GM12878 (cell line): ENCODE measurements around the gene CILP. TPM values are rescaled to one million over a fixed set of nuclear protein-coding genes. Genes with fewer than 3 reads are reported as not detected.
A peak's percentile ranks its signal among the peaks of the same experiment; 100 is the strongest.

ENCODE experiments used
- ATAC-seq: fragments of 200-7000 bp; cut with Tn5 transposase; 3 replicates; pipeline ENCODE4 v1.9.1; 2020; ENCODE audit warnings: mild to moderate bottlenecking, moderate library complexity
- Bru-seq: library from RNA; stranded (reverse); fragments of 400-500 nt; gene quantifications from one replicate; lab custom pipeline; 2021; lab: Mats Ljungman, UMichigan
- BruChase-seq, 2 experiments: library from RNA; stranded (reverse); fragments of 400-500 nt; gene quantifications; one replicate each; lab custom pipeline; 2021; lab: Mats Ljungman, UMichigan
- BruUV-seq: library from RNA; stranded (reverse); fragments of 400-500 nt; replicated peaks from 2 replicates; lab custom pipeline; 2021; lab: Mats Ljungman, UMichigan
- CTCF ChIA-PET: fragments of 300-600 bp; sonication (Branson Sonifier 250); formaldehyde crosslinking; extraction: SDS; loops from one replicate; lab custom pipeline; 2021; ENCODE audit warnings: inconsistent platforms; lab: Yijun Ruan, JAX
- POLR2A ChIA-PET: fragments of 350-600 bp; formaldehyde crosslinking; extraction: SDS; loops from one replicate; lab custom pipeline; 2021; ENCODE audit warnings: inconsistent platforms; lab: Charles Lee
- RAD21 ChIA-PET: fragments of 300-600 bp; sonication (Branson Sonifier 250); formaldehyde crosslinking; loops from one replicate; lab custom pipeline; 2023; ENCODE audit warnings: antibody characterized with exemption; ENCODE audit not compliant: unreplicated experiment; lab: Charles Lee
- SMC1A ChIA-PET: fragments of 300-600 bp; sonication (Branson Sonifier 250); formaldehyde crosslinking; loops from one replicate; lab custom pipeline; 2023; ENCODE audit not compliant: unreplicated experiment, uncharacterized antibody; lab: Charles Lee
- DNase-seq: peaks from one replicate; pipeline ENCODE4 v3.0.0-alpha.2; 2011; ENCODE audit warnings: low read depth, low spot score
- FAIRE-seq: peaks from 3 replicates; lab custom pipeline; 2011; peaks lifted over from hg19 to GRCh38; lab: Jason Lieb, UNC
- H2AFZ ChIP-seq: 2 replicates; pipeline ENCODE4 v1.6.0; 2011; ENCODE audit warnings: low read depth, low read length, control low read depth; ENCODE audit not compliant: control insufficient read depth
- H3K27ac ChIP-seq: 2 replicates; pipeline ENCODE4 v1.5.1; 2011; ENCODE audit warnings: control low read depth; ENCODE audit not compliant: control insufficient read depth, insufficient read depth
- H3K27me3 ChIP-seq, 2 experiments: replicated peaks in 1 of 2; 2 replicates each; pipeline versions ENCODE4 v1.6.0 to v1.6.1; 2011; ENCODE audit warnings: low read length in 1 of 2; ENCODE audit not compliant: control insufficient read depth in 2 of 2, insufficient read depth in 2 of 2
- H3K36me3 ChIP-seq, 2 experiments: 2 replicates each; pipeline ENCODE4 v1.5.1; 2011; ENCODE audit warnings: low read length in 1 of 2; ENCODE audit not compliant: control insufficient read depth in 2 of 2, insufficient read depth in 2 of 2
- H3K4me1 ChIP-seq: 2 replicates; pipeline ENCODE4 v1.6.1; 2011; ENCODE audit warnings: mild to moderate bottlenecking, low read length, moderate library complexity, mixed read lengths; ENCODE audit not compliant: control insufficient read depth, insufficient read depth
- H3K4me2 ChIP-seq: 2 replicates; pipeline ENCODE4 v1.6.0; 2011; ENCODE audit warnings: control low read depth; ENCODE audit not compliant: control insufficient read depth, insufficient read depth
- H3K4me3 ChIP-seq: fragments of 200-600 bp; sonication (generic); 2 replicates; pipeline ENCODE4 v1.5.1; 2016
- H3K79me2 ChIP-seq: 2 replicates; pipeline ENCODE4 v1.6.0; 2011; ENCODE audit warnings: low read length; ENCODE audit not compliant: control insufficient read depth, insufficient read depth
- H3K9ac ChIP-seq: 2 replicates; pipeline ENCODE4 v1.8.0; 2011; ENCODE audit warnings: low read length, control low read depth, mixed read lengths; ENCODE audit not compliant: control insufficient read depth, insufficient read depth
- H3K9me3 ChIP-seq: replicated peaks from 3 replicates; pipeline ENCODE4 v1.5.1; 2011; ENCODE audit warnings: mild to moderate bottlenecking, low read length; ENCODE audit not compliant: control insufficient read depth, insufficient read depth
- H4K20me1 ChIP-seq: 2 replicates; pipeline ENCODE4 v1.6.0; 2011; ENCODE audit not compliant: control insufficient read depth, insufficient read depth
- CBFB ChIP-seq: IDR thresholded peaks from 2 replicates; pipeline ENCODE4 v1.6.1; 2016; ENCODE audit warnings: antibody characterized with exemption, low read depth
- GABPA ChIP-seq: IDR thresholded peaks from 2 replicates; pipeline ENCODE4 v1.6.1; 2014; ENCODE audit warnings: antibody characterized with exemption, low read depth, mild to moderate bottlenecking, inconsistent platforms
- IRF4 ChIP-seq: IDR thresholded peaks from 2 replicates; pipeline ENCODE4 v1.6.1; 2011; ENCODE audit warnings: low read depth, low read length
- MEF2A ChIP-seq: IDR thresholded peaks from 2 replicates; pipeline ENCODE4 v1.6.1; 2011; ENCODE audit warnings: low read depth, mild to moderate bottlenecking, low read length, moderate library complexity; ENCODE audit not compliant: insufficient read depth
- PAX5 ChIP-seq: IDR thresholded peaks from 2 replicates; pipeline ENCODE4 v1.6.1; 2011; ENCODE audit warnings: low read depth, low read length, borderline replicate concordance
- SMARCA5 ChIP-seq: fragments of 450-650 bp; IDR thresholded peaks from 2 replicates; pipeline ENCODE4 v1.6.1; 2017; ENCODE audit warnings: mild to moderate bottlenecking
- SMC3 ChIP-seq: IDR thresholded peaks from 2 replicates; pipeline ENCODE4 v1.6.1; 2011; ENCODE audit warnings: low read length, improper control_type of control experiment, borderline replicate concordance
- TAF1 ChIP-seq: IDR thresholded peaks from 2 replicates; pipeline ENCODE4 v1.6.1; 2011; ENCODE audit warnings: mild to moderate bottlenecking, low read depth, low read length, borderline replicate concordance
- TBL1XR1 ChIP-seq: IDR thresholded peaks from 2 replicates; pipeline ENCODE4 v1.6.1; 2012; ENCODE audit warnings: low read depth, low read length, improper control_type of control experiment
- ZNF207 ChIP-seq: fragments of 450-650 bp; IDR thresholded peaks from 2 replicates; pipeline ENCODE4 v1.6.1; 2014; ENCODE audit warnings: antibody characterized with exemption, mild to moderate bottlenecking, borderline replicate concordance
- WGBS: methylation state at CpG from one replicate; pipeline ENCODE4 v1.1.6; 2016; ENCODE audit warnings: low lambda C conversion rate; ENCODE audit not compliant: insufficient replicate concordance, insufficient coverage; ENCODE audit errors: missing lambda C conversion rate; 5-methylcytosine and 5-hydroxymethylcytosine counted together
- in situ Hi-C: fragments of 300-500 bp; cut with MboI; formaldehyde crosslinking; loops from 9 replicates; pipeline ENCODE4 v1.14.3; 2018; ENCODE audit warnings: mixed read lengths
- intact Hi-C: fragments of 100-400 bp; cut with micrococcal nuclease; formaldehyde crosslinking; loops from one replicate; pipeline ENCODE4 v1.14.2; 2022; ENCODE audit not compliant: unreplicated experiment
- long read RNA-seq, 2 experiments: library from polyadenylated mRNA; unstranded; transcript quantifications; one replicate each; pipeline ENCODE4 v2.0.0, GENCODE V29; 2019 to 2020
- polyA minus RNA-seq, 3 experiments: library from RNA; depleted of rRNA, polyadenylated mRNA; stranded (reverse); fragments of >200 nt; gene quantifications; 2 replicates each; pipeline ENCODE4 v1.2.3, GENCODE V29; 2011
- polyA plus RNA-seq, 11 experiments: library from polyadenylated mRNA; depleted of rRNA in 4 of 11; unstranded in 6 of 11; stranded (reverse) in 5 of 11; fragments of >200 nt; fragmentation: Nextera tagmentation in 4 of 11; fragmentation: Illumina TruSeq in 1 of 11; extraction: Ambion mirVana in 4 of 11; extraction: Trizol in 1 of 11; gene quantifications; 1 replicate in 1 of 11; 2 replicates in 10 of 11; pipeline versions ENCODE4 v1.2.1 to v1.2.3, GENCODE V29; 2011 to 2016; ENCODE audit warnings: inconsistent platforms in 2 of 11, missing spikeins in 2 of 11, low read depth in 1 of 11
- total RNA-seq, 4 experiments: library from RNA; depleted of rRNA in 3 of 4; stranded (reverse); fragments of >200 nt in 3 of 4; fragmentation: Illumina TruSeq in 1 of 4; extraction: Trizol in 1 of 4; gene quantifications; 2 replicates each; pipeline versions ENCODE4 v1.2.1 to v1.2.3, GENCODE V29; 2013 to 2021
- TF ChIP-seq, protein P1 (sequence below): fragments of 450-650 bp; formaldehyde crosslinking; IDR thresholded peaks from 2 replicates; pipeline ENCODE4 v1.4.0; 2020; ENCODE audit warnings: mild to moderate bottlenecking, moderate library complexity
- TF ChIP-seq, protein P2 (sequence below): IDR thresholded peaks from 2 replicates; pipeline ENCODE4 v1.6.1; 2012; ENCODE audit warnings: low read depth, low read length, improper control_type of control experiment

The CILP gene, protein sequence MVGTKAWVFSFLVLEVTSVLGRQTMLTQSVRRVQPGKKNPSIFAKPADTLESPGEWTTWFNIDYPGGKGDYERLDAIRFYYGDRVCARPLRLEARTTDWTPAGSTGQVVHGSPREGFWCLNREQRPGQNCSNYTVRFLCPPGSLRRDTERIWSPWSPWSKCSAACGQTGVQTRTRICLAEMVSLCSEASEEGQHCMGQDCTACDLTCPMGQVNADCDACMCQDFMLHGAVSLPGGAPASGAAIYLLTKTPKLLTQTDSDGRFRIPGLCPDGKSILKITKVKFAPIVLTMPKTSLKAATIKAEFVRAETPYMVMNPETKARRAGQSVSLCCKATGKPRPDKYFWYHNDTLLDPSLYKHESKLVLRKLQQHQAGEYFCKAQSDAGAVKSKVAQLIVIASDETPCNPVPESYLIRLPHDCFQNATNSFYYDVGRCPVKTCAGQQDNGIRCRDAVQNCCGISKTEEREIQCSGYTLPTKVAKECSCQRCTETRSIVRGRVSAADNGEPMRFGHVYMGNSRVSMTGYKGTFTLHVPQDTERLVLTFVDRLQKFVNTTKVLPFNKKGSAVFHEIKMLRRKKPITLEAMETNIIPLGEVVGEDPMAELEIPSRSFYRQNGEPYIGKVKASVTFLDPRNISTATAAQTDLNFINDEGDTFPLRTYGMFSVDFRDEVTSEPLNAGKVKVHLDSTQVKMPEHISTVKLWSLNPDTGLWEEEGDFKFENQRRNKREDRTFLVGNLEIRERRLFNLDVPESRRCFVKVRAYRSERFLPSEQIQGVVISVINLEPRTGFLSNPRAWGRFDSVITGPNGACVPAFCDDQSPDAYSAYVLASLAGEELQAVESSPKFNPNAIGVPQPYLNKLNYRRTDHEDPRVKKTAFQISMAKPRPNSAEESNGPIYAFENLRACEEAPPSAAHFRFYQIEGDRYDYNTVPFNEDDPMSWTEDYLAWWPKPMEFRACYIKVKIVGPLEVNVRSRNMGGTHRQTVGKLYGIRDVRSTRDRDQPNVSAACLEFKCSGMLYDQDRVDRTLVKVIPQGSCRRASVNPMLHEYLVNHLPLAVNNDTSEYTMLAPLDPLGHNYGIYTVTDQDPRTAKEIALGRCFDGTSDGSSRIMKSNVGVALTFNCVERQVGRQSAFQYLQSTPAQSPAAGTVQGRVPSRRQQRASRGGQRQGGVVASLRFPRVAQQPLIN
- 0.10 TPM in 1 of 2 replicates, not detected in the other for total RNA-seq (2013; cell fraction: nucleolus; rRNA removed)
- total RNA-seq (2014; rRNA removed) (0.06 TPM in 1 of 2 replicates, not detected in the other), total RNA-seq (2014; rRNA removed; fragmentation: Illumina TruSeq; extraction: Trizol) (not detected in 2 replicates), total RNA-seq (2021) (0.05 TPM in 1 of 2 replicates, not detected in the other), polyA plus RNA-seq (2011; rRNA removed) (0.04 TPM in 2 replicates), polyA plus RNA-seq (2014; fragmentation: Illumina TruSeq; extraction: Trizol) (0.03 TPM in 1 of 2 replicates, not detected in the other), polyA plus RNA-seq (2014; fragmentation: Nextera tagmentation; extraction: Ambion mirVana) (not detected), polyA plus RNA-seq (2014; rRNA removed) (0.03 and 0.04 TPM in 2 replicates), polyA plus RNA-seq (2016; fragmentation: Nextera tagmentation; extraction: Ambion mirVana) (under 1 TPM in 1 of 2 experiments, not detected in 1; 0.04 TPM), polyA minus RNA-seq (2011; rRNA and poly(A)+ RNA removed) (0.10 TPM in 1 of 2 replicates, not detected in the other), Bru-seq, nascent RNA (not detected), BruChase-seq, experiment 1, labeled RNA remaining after a 6-hour chase (percentile 10 among the genes with signal in this experiment), BruChase-seq, experiment 2, labeled RNA remaining after a 2-hour chase (percentile 11 among the genes with signal in this experiment)
- polyA plus RNA-seq (2011; ENCODE audit: low read depth), result not detected
- 0.01 and 0.02 TPM in 2 replicates for polyA plus RNA-seq (2011; cell fraction: cytosol; rRNA removed)
- polyA plus RNA-seq (2011; cell fraction: nucleus; rRNA removed), result 0.19 and 0.26 TPM in 2 replicates
- polyA plus RNA-seq (2012), result 0.06 and 0.07 TPM in 2 replicates
- not detected in 2 replicates for polyA minus RNA-seq (2011; cell fraction: cytosol; rRNA and poly(A)+ RNA removed)
- not detected in 2 replicates for polyA minus RNA-seq (2011; cell fraction: nucleus; rRNA and poly(A)+ RNA removed)
- long read RNA-seq, experiment 1, result 0 reads
- long read RNA-seq, experiment 2, result 0 reads

DNA sequence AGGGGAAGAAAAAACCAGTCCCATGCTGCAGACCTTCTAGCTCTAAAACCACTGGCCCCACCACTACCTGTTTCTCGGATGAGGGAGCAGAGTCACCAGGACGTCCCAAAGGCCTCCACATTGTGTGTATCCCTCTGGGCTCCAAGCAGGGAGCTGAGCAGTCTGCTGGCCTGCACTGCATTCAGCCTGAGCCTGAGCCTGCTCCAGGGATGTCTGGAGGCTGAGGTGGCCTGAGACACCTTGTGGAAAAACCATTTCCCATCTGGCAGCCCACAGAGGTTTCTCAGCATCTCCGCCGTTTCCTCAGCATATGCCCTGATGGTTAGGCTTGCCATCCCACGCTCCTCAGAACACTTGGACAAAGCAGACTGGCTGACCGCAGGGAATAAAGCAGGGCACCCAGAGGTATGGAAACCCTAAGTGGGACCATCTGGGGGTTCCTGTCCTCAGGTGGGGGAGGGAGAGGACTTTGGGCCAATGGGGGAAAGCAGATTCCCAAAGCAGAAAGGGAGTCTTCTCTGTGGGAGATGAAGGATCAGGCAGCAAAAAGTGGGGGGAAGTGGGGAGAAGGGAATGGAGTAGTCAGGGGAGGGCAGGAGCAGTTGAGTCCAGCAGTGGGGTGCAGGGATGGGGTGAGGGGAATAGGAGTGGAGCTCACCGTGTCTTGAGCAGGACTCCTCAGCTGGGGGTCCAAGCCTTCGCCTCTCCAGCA, at the start of gene CILP:
Gene CILP (minus strand): TSS at position 704 of the 712 bp plus-strand sequence. CDS start 1,718 bp downstream, outside the sequence.
- FAIRE-seq (no peak), DNase-seq (no peak), ATAC-seq (no peak)
- intact Hi-C loops, result no loop called here
- POLR2A ChIA-PET, result no interaction called here
- H3K27ac ChIP-seq, result no peak within 1 kb of the TSS
- H3K4me3 ChIP-seq, result no peak within 1 kb of the TSS
- H3K9ac ChIP-seq, result no peak within 1 kb of the TSS
- H3K9me3 ChIP-seq, result no peaks in the 10 kb centered on the region
- H3K36me3 ChIP-seq, result no peaks in the 10 kb centered on the region
- 61% methylated on average over 8 of the region's 8 CpGs for WGBS
- no TSS peak for BruUV-seq
- CTCF ChIA-PET, result interaction anchor here (0.6 to 2.8 kb wide), 6 partner anchors 11 to 87 kb away, joined by 3 to 17 read pairs (median 4); no protein-coding TSS in a partner anchor
- H3K79me2 ChIP-seq, result no peaks in the 10 kb centered on the region
- RAD21 ChIA-PET, result no interaction called here
- H3K27me3 ChIP-seq, result no peaks in the 10 kb centered on the region
- SMC1A ChIA-PET, result no interaction called here
- no peaks in the 10 kb centered on the region for H3K4me1 ChIP-seq
- H2AFZ ChIP-seq, result no peak within 1 kb of the TSS
- in situ Hi-C loops, result no loop called here
- no peaks in the 10 kb centered on the region for H4K20me1 ChIP-seq
- no peak within 1 kb of the TSS for H3K4me2 ChIP-seq
- TF ChIP-seq SMARCA5, result no peak
- no peak for TF ChIP-seq MEF2A
- no peak for TF ChIP-seq ZNF207
- TF ChIP-seq IRF4, result no peak
- no peak for TF ChIP-seq TBL1XR1
- TF ChIP-seq, protein P1, sequence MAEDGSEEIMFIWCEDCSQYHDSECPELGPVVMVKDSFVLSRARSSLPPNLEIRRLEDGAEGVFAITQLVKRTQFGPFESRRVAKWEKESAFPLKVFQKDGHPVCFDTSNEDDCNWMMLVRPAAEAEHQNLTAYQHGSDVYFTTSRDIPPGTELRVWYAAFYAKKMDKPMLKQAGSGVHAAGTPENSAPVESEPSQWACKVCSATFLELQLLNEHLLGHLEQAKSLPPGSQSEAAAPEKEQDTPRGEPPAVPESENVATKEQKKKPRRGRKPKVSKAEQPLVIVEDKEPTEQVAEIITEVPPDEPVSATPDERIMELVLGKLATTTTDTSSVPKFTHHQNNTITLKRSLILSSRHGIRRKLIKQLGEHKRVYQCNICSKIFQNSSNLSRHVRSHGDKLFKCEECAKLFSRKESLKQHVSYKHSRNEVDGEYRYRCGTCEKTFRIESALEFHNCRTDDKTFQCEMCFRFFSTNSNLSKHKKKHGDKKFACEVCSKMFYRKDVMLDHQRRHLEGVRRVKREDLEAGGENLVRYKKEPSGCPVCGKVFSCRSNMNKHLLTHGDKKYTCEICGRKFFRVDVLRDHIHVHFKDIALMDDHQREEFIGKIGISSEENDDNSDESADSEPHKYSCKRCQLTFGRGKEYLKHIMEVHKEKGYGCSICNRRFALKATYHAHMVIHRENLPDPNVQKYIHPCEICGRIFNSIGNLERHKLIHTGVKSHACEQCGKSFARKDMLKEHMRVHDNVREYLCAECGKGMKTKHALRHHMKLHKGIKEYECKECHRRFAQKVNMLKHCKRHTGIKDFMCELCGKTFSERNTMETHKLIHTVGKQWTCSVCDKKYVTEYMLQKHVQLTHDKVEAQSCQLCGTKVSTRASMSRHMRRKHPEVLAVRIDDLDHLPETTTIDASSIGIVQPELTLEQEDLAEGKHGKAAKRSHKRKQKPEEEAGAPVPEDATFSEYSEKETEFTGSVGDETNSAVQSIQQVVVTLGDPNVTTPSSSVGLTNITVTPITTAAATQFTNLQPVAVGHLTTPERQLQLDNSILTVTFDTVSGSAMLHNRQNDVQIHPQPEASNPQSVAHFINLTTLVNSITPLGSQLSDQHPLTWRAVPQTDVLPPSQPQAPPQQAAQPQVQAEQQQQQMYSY (CRISPR knock-in tag), result no peak
- TF ChIP-seq PAX5, result no peak
- no peak for TF ChIP-seq SMC3
- TF ChIP-seq CBFB, result no peak
- TF ChIP-seq TAF1, result no peak
- TF ChIP-seq, protein P2, sequence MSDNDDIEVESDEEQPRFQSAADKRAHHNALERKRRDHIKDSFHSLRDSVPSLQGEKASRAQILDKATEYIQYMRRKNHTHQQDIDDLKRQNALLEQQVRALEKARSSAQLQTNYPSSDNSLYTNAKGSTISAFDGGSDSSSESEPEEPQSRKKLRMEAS, result no peak
- no peak for TF ChIP-seq GABPA
